ENCODE measurements around the gene FLT1.

GRCh38 chr13:28355822-28356371 is 139.0 kb downstream of the FLT1 start:
- no peak for TF ChIP-seq CTCF (IDR thresholded peaks at IDR 0.05; ENCODE audit: low read depth, low read length, poor library complexity, severe bottlenecking)
- no peak for TF ChIP-seq EZH2phosphoT487 (IDR thresholded peaks at IDR 0.05; ENCODE audit: borderline replicate concordance, low read length)

Data from DOHH2 (cell line).